HG03064 (cell line): ENCODE measurements around the gene GADD45G.

Source experiments
- ATAC-seq: cut with Tn5 transposase; IDR thresholded peaks from one replicate; pipeline ENCODE4 v1.9.1; 2021; ENCODE audit warnings: low read depth; ENCODE audit not compliant: unreplicated experiment

GADD45G gene

DNA sequence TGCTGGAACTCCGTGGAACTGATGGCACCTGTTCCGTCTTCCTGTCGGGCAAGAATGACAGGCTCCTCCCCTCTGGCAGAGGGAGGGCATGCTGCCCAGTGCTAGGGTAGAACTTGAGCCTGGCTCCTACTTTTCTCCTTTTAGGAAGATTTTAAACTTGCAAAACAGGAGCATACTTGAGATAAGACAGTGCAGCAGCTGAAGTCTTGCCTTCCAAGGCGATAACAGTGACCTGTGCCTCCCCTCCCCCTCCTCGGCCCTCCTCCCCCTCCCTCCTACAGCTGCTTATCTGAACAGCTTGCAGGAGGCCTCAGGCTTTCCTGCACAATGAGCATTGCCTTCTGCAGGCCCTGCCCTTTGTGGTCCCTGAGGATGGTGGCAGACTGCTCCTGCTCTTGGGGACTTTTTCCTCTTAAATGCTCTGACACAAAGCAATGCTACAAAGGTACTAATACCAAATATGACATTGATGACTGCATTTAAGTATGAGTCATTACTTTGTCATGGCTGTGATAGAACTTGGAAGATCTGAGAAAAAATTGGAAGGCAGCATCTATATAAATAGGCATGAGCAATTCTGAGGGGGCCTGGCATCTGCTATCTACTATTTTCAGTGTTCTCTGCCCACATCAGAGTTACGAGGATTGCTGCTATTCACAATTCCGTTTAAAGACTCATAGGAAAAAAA is 2.0 kb downstream of the GADD45G start:
- no peak for ATAC-seq

DNA sequence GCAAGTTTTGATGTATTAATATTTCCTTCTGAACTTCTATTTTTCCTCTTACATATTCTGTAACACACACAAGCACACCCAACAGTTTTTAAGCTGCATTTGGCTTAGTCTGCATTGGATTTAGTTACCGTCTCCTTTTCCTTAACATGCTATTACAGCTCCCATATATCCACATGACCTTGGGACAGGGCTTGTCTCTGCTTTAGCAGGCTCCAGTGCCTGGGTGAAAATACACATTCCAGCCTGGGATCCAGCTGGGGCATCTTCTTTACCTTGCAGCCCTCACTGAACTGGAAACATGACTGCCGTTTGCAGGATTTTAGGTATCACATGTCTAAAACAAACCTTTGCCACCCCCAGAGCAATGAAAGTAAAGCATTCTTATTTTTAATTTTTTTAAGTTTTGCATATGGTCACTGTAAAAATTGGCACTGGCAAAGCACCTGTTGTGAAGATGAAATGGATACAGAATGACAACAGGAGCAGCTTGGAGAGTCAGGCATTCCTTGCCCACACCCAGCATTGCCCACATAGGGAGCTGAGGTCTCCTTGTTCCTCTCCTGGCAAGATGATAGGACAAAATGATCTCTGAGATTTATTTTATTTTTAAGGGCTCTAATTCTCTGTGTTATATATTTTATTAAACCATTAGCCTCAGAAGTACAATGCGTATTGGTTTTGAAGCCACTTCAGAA is 4.0 kb downstream of the GADD45G start:
- ATAC-seq, result no peak

DNA sequence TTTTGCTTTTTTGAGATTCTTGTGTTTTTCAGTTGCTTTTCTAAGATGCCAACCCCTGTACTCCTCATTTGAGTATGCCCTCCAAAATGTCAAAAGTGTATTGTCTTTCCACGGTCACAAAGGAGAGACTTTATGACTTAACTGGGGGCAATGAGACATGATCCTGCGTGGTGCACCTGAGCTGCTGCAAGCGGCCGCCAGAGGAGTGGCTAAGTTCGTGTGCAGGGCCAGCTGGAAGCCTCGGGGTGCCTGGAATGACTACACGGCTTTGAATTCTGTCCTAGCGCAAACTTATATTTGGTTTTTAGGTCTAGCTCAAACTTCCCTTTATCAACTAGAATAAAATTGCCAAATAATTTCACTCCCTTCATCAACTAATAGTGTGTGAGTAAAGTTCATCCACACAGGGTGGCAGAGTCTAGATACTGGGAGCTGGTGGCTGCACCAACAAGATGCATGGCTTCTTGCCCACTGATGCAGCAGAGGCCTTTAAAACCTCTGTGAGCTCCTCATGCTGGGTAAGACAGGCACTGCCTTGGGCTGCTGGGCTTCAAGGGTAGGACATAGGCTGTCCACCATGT is 4.7 kb downstream of the GADD45G start:
- ATAC-seq, result no peak

GRCh38 chr9:89610391-89610925 is 5.6 kb downstream of the GADD45G start:
- ATAC-seq, result no peak

DNA sequence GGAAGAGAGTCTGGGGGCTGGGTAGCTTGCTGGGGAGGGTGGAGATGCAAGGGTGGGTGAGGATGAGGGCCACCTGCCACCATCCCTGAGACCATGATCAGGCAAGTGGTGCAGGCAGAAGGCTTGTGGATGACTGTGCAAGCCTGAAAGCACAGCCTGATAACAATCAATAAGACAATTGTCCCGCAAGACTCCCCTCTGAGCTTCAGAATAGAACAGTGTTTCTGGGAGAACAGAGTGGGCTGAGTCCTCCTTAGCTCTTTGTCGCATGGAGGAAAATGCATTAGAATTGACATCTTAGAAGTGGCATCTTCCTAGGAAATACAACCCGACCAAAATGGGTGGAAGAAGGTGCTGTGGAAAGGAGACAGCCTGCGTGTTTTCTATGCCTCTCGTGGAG is 6.6 kb downstream of the GADD45G start:
- ATAC-seq, result no peak

DNA sequence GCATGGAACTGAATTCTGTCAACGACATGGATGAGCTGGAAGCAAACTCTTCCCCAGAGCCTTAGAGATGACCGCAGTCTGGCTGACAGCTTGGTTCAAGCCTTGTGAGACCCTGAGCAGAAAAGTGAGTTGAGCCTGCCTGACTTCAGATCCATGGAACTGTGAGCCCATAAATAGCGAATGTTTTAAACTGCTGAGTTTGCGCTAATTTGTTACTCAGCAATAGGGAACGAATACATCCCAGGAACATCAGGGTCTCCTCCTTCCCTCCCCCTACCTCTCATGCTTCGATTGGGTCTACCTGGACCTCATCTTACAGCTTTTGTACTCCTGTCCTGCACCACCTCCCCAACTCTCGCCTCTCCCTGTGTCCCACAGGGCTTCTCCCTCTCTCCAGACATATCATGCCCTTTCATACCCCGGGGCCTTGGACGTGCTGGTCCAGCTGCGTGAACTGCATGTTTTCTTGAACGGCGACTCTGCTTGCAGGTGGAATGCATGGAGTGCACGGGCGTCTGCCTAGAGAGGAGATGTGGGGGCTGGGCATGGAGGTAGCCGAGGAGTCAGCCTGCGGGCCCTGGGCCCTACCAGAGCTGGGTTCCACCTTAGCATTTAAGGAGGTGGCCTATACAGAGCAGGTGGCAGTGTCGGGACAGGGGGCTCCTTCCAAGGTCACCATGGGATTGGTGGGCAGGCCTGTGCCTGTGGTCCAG is 7.9 kb downstream of the GADD45G start:
- no peak for ATAC-seq

DNA sequence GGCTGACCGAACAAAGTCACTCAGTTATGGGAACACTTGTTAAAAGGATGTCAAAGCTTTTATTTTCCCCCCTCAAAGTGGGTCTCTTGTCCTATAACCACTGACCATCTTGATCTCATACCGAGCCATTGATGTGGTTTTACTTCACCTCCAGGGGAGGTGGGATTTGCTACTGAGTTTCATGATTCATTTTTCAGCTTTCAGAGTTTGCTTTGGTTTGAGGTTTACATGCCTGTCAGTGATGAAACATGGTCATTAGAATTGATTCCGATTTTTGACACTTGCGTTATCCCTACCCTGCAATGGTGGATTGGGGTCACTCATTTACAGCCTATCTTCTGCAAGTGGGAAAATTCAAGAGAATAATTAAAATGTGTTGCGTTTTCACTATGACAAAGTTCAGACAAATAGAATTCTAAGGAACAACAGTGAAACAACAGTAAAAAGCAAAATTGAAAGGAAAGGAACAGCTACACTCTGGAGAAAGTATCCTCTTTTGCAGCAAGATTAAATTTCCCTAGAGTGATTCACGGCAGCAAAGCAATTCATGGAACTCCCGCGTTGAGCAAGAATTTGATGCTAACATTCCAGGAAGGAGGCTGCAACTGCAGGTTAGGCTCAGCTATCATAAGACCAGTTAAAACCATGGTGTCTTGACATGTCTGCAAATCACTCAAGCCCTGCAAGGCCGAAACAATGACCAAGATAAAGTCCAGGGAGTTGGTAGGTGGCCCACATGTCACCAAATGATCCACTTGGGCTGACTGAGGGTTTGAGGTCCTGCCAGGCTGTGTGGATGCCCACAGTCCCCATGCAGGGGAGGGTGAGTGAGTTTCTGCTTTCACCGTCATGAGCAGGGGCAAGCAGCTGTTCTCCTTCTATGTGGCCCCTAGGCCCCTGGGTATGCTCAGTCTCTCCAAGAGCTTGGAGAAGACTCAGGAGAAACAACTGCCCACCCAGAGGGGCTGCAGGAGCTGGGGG is 9.4 kb downstream of the GADD45G start:
- ATAC-seq, result no peak

DNA sequence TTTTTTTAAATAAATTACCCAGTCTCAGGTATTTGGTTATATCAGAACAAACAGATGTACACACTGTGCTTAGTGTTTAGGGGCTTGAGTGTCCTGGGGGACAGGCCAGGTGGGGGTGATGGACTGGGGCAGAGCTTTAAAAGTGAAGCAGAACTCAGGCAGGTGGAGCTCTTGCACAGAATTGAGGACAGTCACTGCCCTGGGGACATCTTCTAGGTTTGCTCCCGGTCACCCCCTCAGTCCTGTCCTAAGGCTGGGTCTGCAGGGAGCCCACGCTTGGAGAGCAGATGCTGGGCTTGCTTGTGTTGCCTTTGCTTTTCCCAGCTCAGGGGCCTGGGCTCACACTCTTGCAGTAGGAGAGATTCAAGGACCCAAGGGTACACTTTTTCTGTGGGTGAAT is 10.8 kb downstream of the GADD45G start:
- ATAC-seq, result no peak

DNA sequence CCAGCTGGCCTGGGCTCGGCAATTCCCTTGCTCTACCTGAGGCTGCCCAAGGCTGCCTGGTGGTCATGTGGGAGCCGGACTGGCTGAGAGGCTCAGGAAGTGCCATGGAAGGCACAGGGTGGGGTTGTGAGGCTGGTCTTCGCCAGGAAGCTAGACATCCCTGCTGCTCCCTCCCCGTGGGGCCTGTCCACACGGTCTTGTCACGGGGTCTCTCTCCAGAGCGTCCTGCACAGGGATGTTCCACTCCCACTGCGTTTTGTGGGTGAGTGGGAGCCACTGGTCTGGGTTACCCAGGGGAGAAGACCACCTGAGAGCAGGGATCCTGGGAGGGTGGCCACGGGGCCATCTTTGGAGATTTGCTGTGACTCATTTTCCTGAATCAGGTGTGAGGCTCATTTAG is 11.6 kb downstream of the GADD45G start:
- ATAC-seq, result no peak

GRCh38 chr9:89617978-89618377 is 13.2 kb downstream of the GADD45G start:
- no peak for ATAC-seq

- no peak for ATAC-seq
Measured at GRCh38 chr9:89619019-89619418, 14.2 kb downstream of the GADD45G start.

- no peak for ATAC-seq
Measured at GRCh38 chr9:89619424-89620138, 14.8 kb downstream of the GADD45G start.

- ATAC-seq, result no peak
Measured at GRCh38 chr9:89621031-89621430, 16.2 kb downstream of the GADD45G start.

DNA sequence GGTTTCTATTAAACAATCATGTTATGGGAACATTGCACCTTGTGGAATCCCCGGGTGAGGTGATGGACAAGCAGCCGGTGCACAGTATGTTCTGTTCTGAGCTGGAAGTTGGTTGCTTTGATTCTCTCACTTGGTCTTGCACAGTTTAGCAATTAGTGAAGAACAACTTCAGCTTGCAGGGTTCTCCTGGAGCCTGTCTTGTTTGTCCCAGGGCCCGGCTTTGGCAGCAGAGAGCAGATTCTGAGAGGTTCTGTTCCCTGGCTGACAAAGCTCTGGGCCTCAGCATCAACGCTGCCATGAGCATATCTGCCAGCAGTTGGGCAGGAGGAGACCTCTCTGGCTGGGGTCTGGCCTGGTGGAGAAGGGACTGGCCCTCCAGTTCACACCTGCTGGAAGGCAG is 16.9 kb downstream of the GADD45G start:
- no peak for ATAC-seq

DNA sequence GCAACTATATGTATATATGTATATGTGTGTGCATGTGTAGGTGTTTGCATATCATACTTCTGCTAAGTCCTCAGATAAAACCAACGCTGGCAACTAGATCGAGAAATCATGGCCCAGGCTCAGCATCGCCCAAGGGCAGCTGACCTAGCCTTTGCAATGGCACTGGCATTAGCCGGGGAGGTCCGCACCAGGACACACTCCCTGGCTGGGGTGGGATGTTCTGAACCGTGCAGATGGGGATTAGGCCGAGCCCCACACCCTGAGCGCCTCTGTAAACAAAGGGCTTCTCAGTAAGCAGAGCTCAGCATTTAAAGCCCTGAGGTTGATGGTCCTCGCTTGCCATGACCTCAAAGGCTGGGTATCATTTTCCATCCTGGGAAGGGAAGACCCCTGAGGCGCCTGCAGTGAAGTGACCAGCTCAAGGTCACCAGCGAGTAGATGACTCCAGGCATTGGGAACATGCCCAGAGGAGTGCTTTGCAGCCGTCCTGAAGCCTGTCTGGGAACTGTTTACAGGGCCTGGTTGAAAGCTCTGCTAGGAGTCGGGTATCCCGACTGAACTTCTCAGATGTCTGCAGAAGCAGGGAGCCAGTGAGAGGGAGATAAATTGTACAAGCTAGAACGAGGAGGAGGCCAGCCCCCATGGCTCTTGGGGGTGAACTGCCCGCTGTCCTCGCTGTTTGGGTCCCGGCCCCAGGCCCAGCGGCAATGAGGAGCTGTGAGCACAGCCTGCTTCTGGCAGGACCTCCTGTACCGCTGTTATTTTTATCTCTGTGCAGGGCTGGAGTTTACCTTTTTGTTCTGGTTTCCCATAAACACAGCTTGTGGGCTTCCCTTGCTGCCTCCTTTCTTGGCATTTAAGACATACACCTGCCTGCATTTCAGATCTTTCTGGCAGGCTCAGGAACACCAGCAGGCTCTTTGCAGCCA is 18.4 kb downstream of the GADD45G start:
- no peak for ATAC-seq

GRCh38 chr9:89623925-89624420 is 19.2 kb downstream of the GADD45G start:
- ATAC-seq, result no peak

DNA sequence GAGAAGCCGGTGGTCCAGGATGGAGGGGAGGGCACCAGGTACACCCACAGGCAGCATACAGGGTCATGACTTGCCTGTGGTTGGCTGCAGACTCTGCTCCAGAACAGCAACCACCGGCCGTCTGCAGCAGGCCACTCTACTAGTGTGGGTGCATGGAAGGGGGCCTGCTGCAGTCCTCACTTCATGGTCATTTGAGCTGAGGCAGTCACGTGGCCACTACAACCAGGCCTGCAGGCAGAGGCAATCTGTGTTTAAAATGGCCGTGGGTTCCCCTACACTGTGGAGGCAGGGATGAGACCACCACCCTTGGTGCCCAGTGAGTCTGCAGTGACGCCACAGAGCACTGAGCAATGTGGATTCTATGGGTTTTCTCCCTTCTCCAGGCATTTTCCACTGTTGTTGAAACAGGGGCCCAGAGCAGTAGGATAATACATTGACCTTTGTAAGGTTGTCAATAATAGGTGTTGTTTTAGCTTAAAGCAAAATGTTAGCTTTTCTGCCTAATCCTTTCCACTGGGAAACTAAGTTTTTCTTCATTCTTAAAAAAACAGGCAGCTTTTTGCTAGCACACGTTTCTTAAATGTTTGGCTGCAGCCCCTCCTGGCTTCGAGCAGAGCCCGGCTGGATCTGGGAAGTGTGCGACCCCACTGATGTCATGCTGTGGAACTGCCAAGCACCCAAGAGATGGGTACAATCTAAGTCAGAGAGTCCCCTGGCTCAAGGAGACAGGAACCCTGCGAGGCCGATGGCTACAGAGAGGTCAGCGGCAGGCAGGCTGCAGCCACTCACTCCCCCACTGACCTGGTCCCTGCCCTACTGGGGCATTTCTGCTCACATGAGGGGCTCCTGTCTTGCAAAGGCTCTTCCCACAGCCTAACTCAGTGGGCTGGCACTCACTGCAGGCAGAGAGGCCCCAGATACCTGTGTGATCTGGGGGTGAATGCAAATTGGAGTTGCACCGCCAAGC is 21.2 kb downstream of the GADD45G start:
- no peak for ATAC-seq
